DMS53 treated with DMSO at 0.1 percent for 48 hours (cell line): ENCODE data around the gene NYAP1.
A peak's percentile ranks its signal among the peaks of the same experiment; 100 is the strongest.
"Not testable (repeated sequence)": the region's sequence is repeated elsewhere in the genome, so short reads cannot be mapped to it uniquely, and the experiment has no call there.

Source experiments
- DNase-seq: peaks from one replicate; lab custom pipeline; 2025; ENCODE audit not compliant: unreplicated experiment; lab: John Stamatoyannopoulos, UW

The NYAP1 gene

GRCh38 chr7:100540073-100540723, 56.5 kb downstream of the NYAP1 start:
- peak; percentile 57 for DNase-seq

- not testable (repeated sequence) for DNase-seq
These were observed 57.6 kb downstream of the NYAP1 start for GRCh38 chr7:100541309-100541708.

DNA sequence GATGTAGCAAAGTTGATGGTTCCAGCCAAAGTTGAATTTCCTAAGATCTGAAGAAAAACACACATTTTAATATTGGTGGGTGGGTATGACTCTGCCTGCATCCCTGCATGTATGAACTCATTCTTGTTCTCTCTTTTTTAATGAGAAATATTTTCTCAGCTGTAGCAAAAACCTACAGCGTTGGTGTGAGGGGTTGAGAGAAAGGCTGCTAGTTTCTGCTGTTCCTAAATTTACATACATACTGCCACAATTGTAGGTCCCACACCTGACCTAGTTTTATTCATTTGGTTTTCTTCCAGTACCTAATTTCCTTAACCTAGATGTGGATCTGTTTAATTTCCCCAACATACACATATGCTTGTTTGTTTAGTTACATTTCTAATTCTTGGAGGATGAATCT, 59.9 kb downstream of the NYAP1 start:
- DNase-seq, result no peak

DNA sequence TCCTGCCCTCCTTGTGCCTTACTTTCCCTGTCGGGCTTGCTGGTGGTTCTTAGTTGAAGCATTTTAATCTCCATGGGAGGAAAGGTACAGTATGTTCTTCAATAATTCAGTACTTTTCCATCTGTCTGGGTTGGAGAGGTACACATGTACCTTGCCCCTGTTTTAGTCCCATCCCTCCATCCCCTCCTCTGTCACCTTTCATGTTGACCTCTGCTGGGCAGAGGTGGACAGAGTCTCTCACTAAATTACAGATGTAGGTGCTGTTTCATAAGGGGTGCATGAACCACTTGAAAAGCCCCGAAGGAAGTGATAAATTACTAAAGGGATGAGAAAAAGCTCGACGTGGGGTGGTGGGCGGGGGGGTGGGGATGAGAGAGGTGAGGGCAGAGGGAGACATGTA, 60.7 kb downstream of the NYAP1 start:
- no peak for DNase-seq
